GM18951 (cell line): ENCODE measurements around the gene UBE2F.

Experiments used
- POLR2A ChIP-seq: IDR thresholded peaks from 4 replicates; pipeline ENCODE4 v1.6.1; 2011; ENCODE audit warnings: mild to moderate bottlenecking; ENCODE audit not compliant: insufficient read length, insufficient read depth; ENCODE audit errors: extremely low read depth
- in situ Hi-C: fragments of 300-500 bp; cut with MboI; formaldehyde crosslinking; loops from one replicate; pipeline ENCODE4 v1.12.0; 2022; ENCODE audit warnings: low sequenced_read_pairs, mixed read lengths, inconsistent platforms; ENCODE audit not compliant: unreplicated experiment

UBE2F gene

GRCh38 chr2:238005528-238005927, 38.7 kb downstream of the UBE2F start:
- in situ Hi-C loops, result no loop called here
- TF ChIP-seq POLR2A, result no peak

- no peak for TF ChIP-seq POLR2A
- in situ Hi-C loops, result no loop called here
Observed at GRCh38 chr2:238006510-238006909, 39.7 kb downstream of the UBE2F start.

- in situ Hi-C loops, result no loop called here
- TF ChIP-seq POLR2A, result no peak
Observed at GRCh38 chr2:238007924-238008323, 41.1 kb downstream of the UBE2F start.

- in situ Hi-C loops, result no loop called here
- no peak for TF ChIP-seq POLR2A
Observed at GRCh38 chr2:238009563-238009962, 42.7 kb downstream of the UBE2F start.

GRCh38 chr2:238010572-238010971, 43.8 kb downstream of the UBE2F start:
- in situ Hi-C loops, result no loop called here
- no peak for TF ChIP-seq POLR2A

- in situ Hi-C loops, result no loop called here
- TF ChIP-seq POLR2A, result no peak
Observed at GRCh38 chr2:238013806-238014205, 47.0 kb downstream of the UBE2F start.

GRCh38 chr2:238015705-238016104, 48.9 kb downstream of the UBE2F start:
- no peak for TF ChIP-seq POLR2A
- in situ Hi-C loops, result no loop called here

GRCh38 chr2:238016526-238016925, 49.7 kb downstream of the UBE2F start:
- no peak for TF ChIP-seq POLR2A
- in situ Hi-C loops, result no loop called here

- TF ChIP-seq POLR2A, result no peak
- in situ Hi-C loops, result no loop called here
Observed at GRCh38 chr2:238019962-238020361, 53.1 kb downstream of the UBE2F start.

- no peak for TF ChIP-seq POLR2A
- in situ Hi-C loops, result no loop called here
Observed at GRCh38 chr2:238020816-238021215, 54.0 kb downstream of the UBE2F start.

GRCh38 chr2:238021327-238021726, 54.5 kb downstream of the UBE2F start:
- in situ Hi-C loops, result no loop called here
- TF ChIP-seq POLR2A, result no peak

GRCh38 chr2:238022594-238023157, 55.9 kb downstream of the UBE2F start:
- in situ Hi-C loops, result no loop called here
- no peak for TF ChIP-seq POLR2A

- in situ Hi-C loops, result no loop called here
Observed at GRCh38 chr2:238023608-238024007, 56.8 kb downstream of the UBE2F start.

GRCh38 chr2:238024986-238025385, 58.2 kb downstream of the UBE2F start:
- TF ChIP-seq POLR2A, result no peak
- in situ Hi-C loops, result no loop called here

More at GRCh38 chr2:238023608-238024007, 56.8 kb downstream of the UBE2F start:
- TF ChIP-seq POLR2A, result no peak
